Anterior cingulate cortex (tissue), 58 donors: Measurements from ENCODE around the gene ACTR3.

Experiments used
- DNase-seq, 58 donors: peaks; one replicate each; lab custom pipeline; 2025; lab: John Stamatoyannopoulos, UW

ACTR3 gene

DNA sequence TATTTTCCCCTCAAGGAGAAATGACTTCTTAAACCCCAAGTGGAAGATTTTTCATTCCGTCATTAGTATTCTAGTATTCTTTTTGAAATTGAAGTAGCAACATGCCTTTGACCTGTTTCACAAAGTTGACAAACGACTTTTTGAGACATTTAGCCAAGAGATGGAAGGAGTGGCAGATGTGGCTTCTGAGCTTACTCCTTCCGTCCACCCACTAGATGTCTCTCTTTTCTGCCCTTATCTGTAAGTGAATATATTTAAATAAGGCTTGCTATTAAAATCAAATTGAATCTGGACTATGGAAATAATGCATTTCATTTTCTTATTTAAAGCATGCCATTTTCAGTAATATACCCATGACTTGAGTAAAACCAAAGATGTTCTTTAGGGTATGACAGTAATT lies 74.1 kb downstream of the ACTR3 start:
- no peak for DNase-seq

DNA sequence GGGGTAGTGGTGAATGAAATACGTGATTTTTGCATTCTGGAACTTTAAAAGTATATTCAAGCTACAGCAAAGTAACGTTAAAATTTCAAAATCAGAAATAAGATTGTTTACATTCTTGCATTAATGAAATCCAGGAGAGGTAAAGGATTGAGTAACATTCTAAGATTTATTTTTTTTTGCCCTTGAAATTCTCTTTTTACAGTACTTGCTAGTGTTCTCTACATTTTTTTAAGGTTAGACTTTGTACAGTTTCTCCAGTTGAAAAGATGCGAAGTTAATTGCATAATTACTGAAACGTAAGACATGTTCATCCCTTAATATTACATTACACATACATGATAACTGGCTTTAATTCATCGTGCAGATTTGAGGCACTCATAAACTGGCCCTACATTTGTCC lies 74.5 kb downstream of the ACTR3 start:
- DNase-seq, result no peak

DNA sequence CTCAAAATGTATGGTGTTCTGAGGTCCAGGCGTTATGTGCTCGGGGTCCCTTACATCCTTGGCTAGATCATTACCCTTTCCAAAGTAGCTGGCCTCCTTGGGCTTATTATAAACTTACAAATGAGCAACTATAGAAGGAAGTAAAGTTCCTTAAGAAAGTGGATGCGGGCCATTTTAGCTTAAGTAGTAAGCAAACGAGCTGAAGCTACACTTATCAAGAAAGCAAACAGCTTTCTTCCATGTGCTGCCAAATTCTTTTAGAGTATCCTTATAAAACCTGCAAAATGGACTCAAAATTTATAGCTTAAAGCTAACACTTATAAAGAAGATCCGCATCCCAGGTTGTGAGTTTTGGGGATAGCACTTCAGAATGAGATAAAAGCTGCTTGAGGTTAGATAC lies 75.3 kb downstream of the ACTR3 start:
- DNase-seq, result no peak

DNA sequence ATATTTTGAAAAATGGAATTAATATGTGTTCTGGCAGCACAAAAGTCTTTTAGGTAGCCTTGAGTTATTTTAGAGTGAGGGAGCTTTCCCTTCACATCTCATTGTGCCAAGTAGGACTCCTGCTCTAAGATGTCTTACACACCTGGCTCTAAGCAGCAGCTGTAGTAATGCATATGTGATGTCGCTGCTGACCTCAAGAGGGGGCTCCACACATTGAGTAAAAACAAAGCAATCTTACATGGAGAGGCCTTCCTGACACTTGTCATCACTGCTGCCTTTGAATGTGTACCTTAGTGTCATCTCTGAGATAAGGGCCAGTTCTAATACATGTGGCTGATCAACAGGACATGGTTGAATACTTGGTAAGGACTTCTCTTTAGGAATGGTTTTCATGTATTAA lies 75.8 kb downstream of the ACTR3 start:
- no peak for DNase-seq

DNA sequence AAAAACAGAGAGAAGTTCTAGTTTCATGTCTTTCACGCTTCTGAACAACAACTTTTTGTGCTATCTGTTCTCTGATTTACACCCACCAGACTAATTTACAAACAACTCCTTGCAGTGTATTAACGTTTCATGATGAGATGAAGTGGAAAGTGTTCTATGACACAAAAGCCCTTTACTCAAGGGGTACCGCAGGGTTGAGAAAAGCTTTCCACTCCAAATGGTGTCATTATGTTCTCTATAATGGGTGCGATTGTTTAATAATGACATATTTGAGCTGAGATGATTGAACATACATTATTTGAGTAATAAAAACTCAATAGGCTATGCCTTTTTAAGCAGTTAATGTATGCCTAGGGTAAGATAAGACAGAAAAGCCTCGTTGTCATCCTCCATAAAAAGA lies 76.3 kb downstream of the ACTR3 start:
- no peak for DNase-seq

DNA sequence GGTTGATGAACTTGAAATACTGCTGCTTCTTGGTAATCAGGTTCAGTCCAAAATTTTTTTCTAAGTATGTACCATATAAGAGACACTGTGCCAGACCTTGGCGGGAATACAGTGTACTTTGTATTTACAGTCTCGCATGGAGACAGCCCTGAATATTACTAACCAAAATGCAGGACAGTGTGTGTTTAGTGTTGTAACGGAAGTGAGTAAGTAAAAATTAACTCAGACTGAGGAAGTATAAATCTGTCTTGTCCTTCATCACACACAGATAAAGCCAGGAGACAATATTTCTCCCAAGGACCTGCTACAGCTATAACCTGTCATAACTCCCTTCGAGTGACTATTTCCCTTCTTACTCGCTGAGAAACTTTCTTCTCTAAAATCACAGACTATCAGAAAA lies 76.9 kb downstream of the ACTR3 start:
- no peak for DNase-seq

DNA sequence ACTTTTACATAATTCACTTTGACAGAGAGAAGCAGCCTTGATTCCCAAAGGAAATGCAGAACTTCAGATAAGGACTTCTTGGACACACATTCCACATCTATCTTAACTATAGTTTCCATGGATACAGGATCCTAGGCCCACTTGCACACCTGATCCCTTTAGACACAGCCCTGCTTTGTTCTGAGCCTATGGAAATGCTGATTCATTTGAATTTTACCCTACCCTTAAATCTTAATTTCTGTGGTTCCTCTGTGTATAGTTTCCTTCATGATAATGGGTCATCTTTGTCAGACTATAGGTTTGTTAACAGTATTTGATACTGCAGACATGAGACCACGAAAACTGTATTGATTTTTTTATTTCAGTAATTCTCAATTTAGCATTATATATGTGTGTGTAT lies 77.4 kb downstream of the ACTR3 start:
- no peak for DNase-seq

DNA sequence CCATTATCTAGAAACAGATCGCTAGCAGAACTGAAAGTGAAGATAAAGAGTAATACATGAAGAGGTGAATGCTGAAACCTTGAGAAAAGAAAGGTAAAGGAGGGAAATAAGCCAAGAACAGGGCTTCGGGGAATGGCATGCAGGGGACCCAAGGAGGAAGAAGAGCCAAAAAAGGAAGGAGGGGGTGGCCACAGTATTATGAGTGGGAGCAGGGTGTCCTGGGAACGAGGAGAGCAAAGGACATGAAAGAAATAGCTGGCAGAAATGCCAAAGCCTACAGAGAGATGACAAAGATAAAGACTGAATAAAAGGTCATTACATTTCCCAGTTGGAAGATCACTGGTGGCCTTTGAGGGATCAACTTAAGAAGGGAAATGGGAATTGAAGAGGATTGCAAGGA lies 82.9 kb downstream of the ACTR3 start:
- DNase-seq, result no peak

DNA sequence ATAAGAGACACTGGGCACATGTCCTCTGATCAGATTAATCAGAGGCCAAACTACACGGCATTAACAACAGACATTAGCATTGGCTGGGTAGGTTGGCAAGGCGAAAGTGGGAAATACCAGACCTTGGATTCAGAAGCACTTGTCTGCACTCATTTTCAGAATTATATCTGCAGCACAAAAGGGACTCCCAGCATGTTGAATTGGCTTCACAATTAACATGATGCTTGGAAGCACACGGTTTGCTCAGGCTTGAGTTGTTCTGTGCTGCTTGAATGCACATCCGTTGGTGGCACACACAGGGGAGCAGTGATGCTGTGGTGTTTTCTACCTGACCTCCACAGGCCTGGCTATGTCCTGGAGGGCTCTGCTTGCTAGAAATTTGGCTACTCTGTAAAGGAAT lies 83.9 kb downstream of the ACTR3 start:
- no peak for DNase-seq

DNA sequence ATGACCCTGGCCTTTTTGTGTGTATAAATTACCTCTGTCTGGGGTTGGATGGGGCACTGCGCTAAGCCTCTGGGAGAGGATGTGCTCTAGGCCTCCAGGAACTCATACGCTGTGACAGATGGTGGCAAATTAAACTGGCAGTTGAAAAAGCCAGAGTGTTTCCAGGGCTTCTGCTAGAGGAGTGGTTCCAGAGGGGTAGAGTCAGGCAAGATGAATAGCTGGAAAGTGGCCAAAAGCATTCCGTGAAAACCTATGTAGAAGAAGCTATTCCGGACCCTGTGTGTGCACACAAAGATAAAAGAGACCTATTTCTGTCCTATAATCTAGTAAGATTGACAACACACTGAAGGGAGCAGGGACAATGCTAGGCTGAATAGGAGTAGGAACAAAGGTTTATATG lies 84.8 kb downstream of the ACTR3 start:
- no peak for DNase-seq

DNA sequence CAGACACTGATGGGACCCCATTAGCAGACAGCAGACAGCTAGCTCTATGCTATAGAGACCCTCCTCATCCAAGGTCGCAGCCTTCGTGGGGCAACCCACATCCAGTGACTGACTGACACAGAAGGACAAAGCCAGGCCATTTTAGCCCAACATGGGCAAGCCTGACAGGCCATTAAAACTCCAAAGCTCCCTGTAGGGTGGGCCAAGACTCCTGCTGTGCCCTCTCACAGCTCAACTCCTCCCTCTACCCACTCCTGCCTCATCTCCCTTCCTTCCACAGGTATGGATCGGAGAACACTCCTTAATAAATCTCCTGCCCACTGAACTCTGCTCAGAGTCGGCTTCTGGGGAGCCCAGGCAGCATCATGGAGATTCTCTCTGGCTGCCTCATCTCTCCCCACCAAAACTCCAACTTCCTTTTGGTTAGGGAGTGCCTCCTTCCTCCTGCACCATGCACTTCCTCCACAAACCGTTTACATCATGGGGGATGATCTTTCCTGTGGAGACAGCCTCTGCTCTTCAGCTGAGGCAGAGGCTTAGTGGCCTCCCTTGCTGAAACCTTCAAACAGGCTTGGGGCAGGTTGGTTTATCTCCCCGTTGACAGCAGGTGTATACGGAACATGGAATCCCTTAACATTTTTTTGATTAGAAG lies 86.5 kb downstream of the ACTR3 start:
- DNase-seq, result no peak

DNA sequence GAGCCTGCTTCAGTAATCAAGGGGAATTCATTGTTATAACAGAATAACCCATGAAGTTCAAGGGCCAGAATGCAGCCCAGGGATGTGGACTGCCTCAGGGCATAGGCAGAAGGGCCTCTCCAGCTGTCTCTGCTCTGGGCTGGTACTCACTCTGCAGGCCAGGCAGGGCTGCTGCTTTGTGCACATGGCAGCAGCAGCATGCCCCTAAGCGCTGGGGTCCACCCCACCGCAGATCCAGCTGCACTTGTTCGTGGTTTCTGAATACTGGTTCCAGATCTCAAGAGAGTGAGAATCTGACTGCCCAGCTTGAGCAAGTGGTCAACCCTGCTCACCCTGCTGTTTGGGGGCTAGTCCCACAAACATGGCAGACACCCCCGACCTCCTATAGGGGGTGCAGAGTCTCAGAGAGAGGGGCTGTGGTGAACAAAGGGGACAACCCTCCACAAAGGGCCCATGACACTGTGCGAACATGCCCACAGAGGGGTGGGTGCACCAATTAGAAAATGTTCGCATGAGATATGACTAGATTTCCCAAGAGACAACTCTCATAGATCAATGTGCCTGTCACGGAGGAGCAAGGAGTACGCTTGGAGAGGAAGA lies 87.3 kb downstream of the ACTR3 start:
- DNase-seq, result no peak

DNA sequence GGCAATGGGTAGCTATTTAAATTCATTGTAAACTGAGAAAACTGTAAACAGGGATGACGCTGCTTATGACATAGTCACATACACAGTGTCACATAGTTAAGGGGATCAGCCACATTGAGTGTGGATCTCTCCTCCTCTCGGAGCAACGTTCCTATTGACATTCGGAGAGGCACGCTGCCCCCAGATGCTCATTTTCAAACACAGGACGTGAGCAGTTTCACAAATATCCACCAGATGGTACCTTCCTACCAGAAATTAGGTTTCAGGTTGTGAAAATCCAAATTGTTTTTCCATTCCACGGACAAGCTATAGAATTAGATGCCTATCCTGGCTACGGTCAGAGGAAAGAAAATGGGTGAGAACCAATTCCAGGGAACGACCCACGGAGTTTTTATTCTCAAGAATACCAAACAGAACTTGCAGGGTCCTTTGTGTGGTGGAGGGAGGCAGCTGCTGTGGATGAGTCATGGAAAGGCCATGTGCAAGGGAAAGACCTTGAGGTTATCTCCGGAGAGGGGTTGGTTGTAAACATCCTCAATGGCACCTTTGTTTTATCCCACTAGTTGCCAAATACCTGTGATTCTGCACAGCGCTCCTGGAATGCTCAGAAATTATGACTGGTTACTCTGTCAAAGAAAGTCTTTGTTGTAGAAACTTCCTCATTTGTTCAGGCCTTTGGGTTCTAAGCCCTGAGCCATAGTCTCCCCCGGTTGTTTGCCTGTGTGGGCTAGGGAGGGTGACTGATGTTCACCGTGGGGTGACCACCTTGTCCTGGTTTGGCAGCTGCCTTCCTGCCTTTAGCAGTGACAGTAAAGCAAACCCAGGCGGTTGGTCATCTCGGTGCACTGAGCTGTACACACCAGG lies 88.0 kb downstream of the ACTR3 start:
- peak in 6 of 58 donors; percentile 7 to 39 (median 22) for DNase-seq

DNA sequence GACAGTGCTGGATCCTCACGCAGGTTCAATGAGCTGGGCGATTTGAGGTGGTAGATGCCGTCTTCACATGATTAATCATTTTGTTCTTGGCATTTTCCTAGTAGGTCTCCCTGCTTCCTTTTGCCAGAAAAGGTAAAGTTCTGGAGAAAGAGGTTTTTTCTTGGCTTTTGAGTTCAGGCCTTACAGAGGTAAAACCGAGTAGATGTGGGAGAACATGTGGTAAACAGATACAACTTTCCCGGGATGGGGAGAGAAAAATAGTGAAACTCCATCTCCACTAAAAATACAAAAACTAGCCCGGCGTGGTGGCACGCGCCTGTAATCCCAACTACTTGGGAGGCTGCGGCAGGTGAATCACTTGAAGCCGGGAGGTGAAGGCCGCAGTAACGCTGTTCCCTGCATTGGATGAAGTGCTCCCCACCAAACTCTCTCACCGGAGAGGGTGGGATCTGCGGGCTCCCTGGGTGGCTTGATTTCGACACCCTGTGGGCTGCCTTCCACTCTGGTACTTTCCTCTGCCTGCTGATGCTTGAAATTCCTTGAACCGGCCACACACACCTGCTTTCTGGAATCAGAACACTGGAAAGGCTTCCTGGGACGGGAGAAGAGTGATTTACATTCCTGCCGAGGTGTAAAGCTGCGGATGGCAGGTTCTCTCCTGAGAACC lies 88.8 kb downstream of the ACTR3 start:
- no peak for DNase-seq

DNA sequence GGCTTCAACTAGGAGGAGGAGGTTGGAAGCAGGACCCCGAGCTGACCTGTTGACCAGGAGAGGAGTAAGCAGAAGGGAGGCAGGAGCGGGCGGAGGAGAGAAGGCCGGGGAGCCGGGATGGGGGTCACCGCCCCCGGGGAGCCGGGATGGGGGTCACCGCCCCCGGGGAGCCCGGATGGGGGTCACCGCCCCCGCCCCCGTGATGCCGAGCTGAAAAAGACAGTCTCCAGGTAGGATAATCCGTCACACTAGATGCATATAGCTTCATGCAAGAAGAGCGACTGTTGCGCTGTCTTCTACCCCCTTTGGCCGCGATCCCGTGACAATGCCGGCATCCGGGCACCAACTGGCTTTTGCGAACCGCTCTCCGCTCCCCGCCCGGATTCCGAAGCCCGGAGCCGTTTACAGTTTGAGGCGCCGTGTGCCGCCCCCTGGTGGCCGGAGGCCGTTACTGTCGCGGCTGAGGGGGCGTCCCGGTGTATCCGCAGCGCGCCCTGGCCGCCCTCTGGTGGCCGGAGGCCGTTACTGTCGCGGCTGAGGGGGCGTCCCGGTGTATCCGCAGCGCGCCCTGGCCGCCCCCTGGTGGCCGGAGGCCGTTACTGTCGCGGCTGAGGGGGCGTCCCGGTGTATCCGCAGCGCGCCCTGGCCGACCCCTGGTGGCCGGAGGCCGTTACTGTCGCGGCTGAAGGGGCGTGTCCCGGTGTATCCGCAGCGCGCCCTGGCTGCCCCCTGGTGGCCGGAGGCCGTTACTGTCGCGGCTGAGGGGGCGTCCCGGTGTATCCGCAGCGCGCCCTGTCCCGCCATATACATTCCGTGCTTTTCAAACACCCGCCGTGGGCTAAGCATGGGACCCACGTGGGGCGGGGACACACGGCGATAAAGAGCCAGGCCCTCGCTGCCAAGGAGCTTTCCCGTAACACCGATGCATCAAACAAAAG lies 89.6 kb downstream of the ACTR3 start:
- no peak for DNase-seq

DNA sequence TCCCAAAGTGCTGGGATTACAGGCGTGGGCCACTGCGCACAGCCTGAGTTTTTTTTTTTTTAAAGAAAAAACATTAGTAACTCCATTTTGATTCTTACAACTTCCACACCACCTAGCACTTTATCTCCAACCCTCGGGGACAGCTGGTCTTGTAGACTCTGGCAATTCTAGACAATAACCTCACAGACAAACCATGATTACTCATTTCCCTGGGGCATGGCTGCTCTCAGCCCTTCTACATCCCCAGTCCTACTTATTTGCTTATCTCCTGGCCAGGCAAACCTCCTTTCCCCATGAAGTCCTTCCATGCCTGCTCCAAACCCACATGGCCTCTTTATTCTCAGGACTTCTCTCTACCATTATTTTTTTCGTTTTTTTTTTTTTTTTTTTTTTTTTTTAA lies 91.1 kb downstream of the ACTR3 start:
- no peak for DNase-seq

DNA sequence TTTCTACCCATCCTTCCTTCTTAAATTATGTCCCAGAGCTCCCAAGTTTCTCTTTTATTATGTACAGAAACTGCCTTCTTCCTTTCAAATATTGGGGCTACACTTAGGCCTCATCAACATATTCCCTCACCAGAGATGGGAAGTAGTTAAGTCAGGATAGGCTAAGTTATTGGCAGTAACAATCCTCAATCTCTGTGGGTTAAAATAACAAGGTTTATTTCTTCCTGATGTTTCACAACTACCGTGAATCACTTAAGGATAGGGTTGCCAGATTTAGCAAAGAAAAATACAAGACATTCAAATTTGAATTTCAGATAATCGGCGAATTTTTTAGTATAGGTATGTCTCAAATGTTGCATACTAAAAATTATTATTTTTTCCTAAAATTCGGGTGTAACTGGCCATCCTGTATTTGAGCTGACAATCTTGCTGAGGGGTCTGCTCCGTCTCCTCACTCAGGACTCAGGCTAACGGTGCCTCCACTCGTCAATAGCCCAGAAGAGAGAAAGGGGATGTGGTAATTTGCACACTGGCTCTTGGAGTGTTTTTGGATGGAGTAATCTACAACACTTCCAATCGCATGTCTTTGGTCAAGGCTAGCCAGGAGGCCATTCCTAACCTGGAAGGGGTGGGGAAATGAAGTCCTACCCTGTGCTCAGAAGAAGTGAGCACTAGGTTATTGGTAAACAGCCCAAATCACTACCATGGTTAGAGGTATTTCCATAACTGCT lies 91.7 kb downstream of the ACTR3 start:
- DNase-seq, result no peak

DNA sequence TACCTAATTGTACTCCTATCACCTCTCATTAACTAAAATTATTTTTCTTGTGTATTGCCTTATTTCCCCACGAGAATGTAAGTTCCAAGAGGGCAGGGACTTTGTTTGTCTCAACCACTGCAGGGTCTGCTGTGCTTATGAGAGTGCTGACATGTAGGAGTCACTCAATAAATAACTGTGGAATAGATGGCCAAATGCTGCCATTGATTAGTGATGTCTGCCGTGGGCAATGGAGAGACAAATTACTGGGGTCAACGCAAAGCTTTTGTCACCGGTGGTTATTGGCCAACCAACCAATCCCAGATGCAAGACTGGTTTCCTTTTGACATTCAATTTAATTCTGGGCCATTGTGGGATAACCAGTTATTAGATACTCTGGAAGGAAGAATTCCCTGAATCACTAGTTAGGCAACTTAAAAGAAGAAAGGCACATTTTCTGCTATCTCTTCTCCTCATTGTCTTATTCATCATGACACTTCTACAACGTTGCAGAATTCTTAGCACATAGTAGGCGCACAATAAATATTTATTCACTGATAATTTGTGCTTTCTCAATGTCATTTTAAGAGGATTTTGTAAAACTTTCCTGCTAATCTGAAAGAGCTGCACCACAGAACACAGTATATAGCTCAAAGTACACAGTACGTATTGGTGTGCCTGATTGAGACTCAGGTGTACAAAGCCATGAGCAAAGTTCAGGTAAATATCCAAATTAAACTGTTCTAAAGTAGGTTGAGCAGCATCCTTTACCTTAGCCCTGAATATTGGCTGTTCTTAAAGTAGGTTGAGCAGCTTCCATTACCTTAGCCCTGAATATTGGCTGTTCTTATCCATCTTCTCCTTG lies 95.9 kb downstream of the ACTR3 start:
- no peak for DNase-seq
